ENCODE data around the gene CYTH4.

- TF ChIP-seq CTCF (IDR thresholded peaks at IDR 0.05), result no peak
- no peak for TF ChIP-seq POLR2A (IDR thresholded peaks at IDR 0.05)
Measured at GRCh38 chr22:37338539-37339246, 56.4 kb downstream of the CYTH4 start.

Measured in uterus (tissue), 2 donors.